ENCODE data around the gene INMT.

The INMT gene

GRCh38 chr7:30788640-30789333 lies 36.9 kb downstream of the INMT start:
- DNase-seq (ENCODE audit: low read depth) = no peak

- peak; percentile 90 for DNase-seq (ENCODE audit: low read depth)
Observed at GRCh38 chr7:30789334-30789711, 37.4 kb downstream of the INMT start.

GRCh38 chr7:30790356-30790755 lies 38.4 kb downstream of the INMT start:
- DNase-seq (ENCODE audit: low read depth) = peak; percentile 47

- DNase-seq (ENCODE audit: low read depth) = no peak
Observed at GRCh38 chr7:30791114-30791513, 39.2 kb downstream of the INMT start.

DNA sequence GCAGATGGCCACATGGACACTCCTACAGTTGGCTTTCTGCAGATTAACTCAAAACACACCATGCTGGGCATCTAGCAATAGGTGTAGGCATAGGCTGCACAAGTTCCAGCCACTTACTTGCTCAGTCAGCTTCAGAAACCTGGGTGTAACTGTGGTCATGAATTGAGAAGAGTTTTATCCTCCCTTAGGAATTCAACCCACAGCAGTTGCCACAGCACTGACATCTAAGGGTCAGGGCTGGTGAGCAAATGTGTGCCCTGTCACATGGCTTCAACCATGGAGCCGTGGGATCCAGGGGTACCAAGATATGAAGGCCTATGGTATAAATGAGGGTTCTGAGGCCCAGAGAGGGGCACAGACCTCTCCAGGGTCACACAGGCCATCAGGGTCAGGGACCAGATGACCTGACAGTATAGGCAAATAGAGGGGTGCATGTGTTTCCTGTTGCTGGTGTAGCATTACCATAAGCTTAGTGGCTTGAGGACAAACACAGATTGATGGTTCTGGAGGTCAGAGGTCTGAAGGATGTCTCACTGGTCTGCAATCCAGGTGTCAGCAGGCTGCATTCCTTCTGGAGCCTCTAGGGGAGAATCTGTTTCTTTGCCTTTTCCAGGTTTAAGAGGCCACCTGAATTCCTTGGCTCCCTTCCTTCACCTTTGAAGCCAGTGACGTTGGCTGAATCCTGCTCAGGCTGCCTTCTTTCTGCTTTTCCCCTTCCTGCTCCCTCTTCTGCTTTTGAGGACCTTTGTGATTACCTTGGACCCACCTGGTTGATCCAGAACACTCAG lies 43.4 kb downstream of the INMT start:
- no peak for DNase-seq (ENCODE audit: low read depth)

- DNase-seq (ENCODE audit: low read depth) = peak; percentile 60
Observed at GRCh38 chr7:30796105-30796869, 44.4 kb downstream of the INMT start.

DNA sequence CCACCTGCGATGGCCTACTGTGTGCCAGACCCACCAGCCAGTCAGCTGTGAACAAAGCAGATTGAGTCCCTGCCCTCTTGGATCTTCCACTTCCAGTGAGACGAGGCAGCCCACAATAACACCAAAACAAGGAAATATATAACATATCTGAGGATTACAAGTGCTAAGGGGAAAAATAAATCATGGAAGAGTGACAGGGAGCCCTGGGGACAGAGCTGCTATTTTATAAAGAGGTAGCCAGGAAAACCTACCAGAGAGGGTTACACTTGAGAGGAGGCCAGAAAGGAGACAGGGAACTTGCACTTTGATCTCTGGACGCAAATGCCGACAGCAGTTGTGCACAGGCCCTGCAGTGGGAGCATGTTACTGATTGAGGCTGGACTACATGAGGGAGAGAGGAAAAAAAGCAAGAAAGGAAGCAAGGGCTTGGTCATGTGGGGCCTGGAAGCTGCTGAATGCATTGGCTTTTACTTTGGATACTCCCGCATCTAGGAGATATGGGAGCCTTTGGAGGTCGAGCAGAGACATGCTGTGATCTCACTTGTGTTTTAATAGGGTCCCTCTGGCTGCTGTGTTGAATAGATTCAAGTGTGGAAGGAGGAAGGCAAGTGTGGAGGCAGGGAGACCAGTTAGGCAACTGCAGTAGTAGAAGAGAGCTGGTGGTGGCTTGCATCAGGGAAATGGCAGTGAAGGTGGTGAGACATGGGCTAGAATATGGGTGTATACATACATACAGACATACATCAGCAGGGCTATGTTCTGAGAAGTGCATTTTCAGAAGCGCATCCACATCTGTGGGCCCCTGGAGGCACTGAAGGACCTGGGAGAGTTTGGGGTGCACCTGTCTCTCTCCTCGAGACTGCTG lies 45.5 kb downstream of the INMT start:
- no peak for DNase-seq (ENCODE audit: low read depth)

GRCh38 chr7:30799206-30799975 lies 47.5 kb downstream of the INMT start:
- peak; percentile 96 for DNase-seq (ENCODE audit: low read depth)

DNA sequence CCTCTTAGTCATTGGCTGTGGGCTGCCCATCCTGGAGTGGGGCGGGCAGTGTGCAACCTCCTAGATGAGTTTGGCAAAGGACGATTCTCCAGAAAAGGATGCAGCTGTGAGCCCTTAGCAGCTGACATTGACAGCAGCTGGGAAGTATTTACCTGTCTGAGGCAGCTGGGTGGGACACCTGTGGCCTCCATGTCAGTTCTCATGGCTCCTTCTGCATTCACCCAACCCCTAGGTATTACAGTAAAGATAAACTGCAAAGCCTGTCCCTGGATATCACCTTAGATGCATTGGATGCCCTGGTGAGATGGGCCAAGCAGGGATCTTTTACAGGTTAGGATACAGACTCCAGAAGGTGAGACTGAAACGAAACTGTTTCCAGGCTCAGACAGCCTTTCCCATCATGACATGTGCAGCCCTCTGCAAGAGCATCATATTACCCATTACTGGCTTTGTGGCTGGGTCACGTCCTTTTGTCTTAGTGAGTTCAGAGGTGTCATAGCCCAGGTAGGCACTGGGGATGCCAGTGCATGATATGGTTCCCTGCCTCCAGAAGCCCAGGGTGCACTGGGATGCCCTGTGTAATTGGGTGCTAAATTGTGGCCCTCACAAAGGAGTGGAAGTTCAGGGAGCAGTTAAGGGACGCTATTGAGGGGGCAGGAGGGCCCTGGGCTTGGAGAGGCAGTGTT lies 48.2 kb downstream of the INMT start:
- DNase-seq (ENCODE audit: low read depth) = no peak

DNA sequence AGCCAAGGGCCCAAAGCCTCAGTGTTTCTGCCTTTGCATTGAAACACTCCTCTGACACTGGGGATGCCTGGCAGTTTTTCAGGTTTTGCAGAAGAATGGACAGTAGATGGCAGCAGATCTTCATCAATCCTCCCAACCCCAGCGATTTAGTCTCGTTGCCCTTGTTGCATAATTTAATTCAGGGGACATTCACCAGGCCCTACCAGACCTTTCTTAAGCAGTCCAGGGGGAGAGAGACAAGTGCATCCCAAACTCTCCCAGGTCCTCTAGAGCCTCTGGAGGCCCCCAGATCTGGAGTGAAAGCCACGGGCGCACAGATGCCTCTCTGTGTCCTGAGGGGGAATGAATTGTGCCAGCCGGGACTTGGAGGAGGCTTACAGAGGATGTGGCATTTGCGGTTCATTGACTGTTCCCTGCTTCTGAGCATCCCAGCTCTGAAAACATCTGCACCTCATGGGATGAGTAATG lies 48.9 kb downstream of the INMT start:
- peak; percentile 89 for DNase-seq (ENCODE audit: low read depth)

GRCh38 chr7:30802812-30803211 lies 50.9 kb downstream of the INMT start:
- no peak for DNase-seq (ENCODE audit: low read depth)

- peak; percentile 97 for DNase-seq (ENCODE audit: low read depth)
Observed at GRCh38 chr7:30804078-30804661, 52.2 kb downstream of the INMT start.

- no peak for DNase-seq (ENCODE audit: low read depth)
Observed at GRCh38 chr7:30805081-30805691, 53.3 kb downstream of the INMT start.

DNA sequence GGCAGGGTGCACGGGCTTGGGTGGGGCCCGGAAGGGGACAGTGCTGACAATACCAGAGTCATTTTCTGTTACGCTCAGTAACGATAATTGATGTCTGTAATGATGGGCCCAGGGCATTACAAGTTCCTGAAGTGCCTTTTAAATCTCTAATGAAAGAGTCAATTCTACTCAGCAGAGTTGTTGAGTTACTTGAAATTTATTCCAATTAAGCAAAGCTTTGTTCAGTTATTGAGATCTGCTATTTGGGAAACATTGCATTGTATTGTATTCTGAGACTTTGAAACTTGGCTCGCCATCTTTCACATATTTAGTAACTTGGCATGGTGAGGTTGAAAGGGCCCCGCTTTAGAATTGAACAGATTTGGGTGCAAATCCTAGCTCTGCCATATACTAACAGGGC lies 54.0 kb downstream of the INMT start:
- no peak for DNase-seq (ENCODE audit: low read depth)
